ENCODE data around the gene PTPRD. TPM values are rescaled to one million over a fixed set of nuclear protein-coding genes. Genes with fewer than 3 reads are reported as not detected.

The PTPRD gene
- total RNA-seq, 1 experiment from 2014 or later, result 0.02 TPM

DNA sequence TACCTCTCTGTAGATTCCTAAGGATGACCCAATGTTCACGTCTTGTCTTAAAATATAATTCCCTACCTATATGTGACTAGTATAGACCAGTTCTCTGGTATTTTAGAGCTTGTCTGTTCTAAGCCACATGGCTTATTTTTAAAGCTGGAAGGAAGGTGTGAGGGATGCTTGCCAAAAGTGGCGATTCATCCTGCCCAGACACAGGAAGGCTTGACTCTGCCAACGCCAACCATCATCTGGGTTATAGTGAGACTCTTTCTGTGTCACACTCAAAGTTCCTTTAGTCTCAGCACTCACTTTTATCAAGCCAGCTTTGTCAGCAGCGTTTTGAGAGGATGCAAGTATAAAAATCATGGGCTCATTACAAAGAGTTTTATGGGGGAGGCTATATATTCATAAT lies 500.0 kb downstream of the PTPRD start:
- RAD21 ChIA-PET (ENCODE audit: low non-redundant PET in 1 of 2, low total read pairs in 2 of 2, uncharacterized antibody in 2 of 2, unreplicated experiment in 2 of 2), result no interaction called here
- intact Hi-C loops (cut with micrococcal nuclease), result no loop called here
- POLR2A ChIA-PET, result no interaction called here

DNA sequence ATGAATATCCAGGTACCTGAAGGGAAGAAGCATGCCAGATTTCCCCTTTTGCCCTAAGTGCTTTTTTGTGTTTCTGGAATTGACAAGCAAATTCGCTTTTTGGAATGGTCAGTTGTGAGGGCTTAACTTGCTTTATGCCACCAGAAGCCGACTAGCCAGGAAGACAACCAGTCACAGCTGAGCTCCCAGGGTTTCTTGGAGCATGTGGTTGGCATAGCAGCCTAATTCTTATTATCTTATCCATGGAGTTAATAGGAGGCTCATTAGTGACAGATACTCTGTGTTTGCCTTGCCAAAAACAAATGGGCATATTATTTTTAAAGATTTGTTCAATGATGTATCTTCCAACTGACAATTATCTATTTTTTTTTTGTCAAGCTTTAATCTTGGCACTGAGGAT lies 500.7 kb downstream of the PTPRD start:
- Histone ChIP-seq H3K79me2 (ENCODE audit: insufficient read depth, low read length) (no peaks in the 10 kb centered on the region), H3K9me3 (ENCODE audit: control insufficient read depth in 1 of 2, insufficient read depth in 1 of 2, low read depth in 1 of 2, low read length in 2 of 2) (peaks cover 0 to 14% of the 10 kb centered on the region in 2 experiments; a peak in 2 of 4 replicates), H4K20me1 (ENCODE audit: insufficient read depth) (no peaks in the 10 kb centered on the region), H3K4me2 (ENCODE audit: low read length) (no peak overlapping the region), H3K9me2 (ENCODE audit: insufficient read depth) (no peaks in the 10 kb centered on the region), H3K4me3 (replicated peaks in 1 of 2; ENCODE audit: low read depth in 1 of 2, low read length in 2 of 2) (no peak overlapping the region), H3K4me1 (ENCODE audit: control insufficient read depth in 1 of 2, insufficient read depth in 2 of 2, low read length in 2 of 2) (no peaks in the 10 kb centered on the region), H3K9ac (ENCODE audit: low read length) (no peak overlapping the region), H3K27me3 (ENCODE audit: insufficient read depth, low read length) (no peaks in the 10 kb centered on the region), H2AFZ (ENCODE audit: low read depth, low read length, poor library complexity, severe bottlenecking) (no peak overlapping the region), H3K36me3 (ENCODE audit: control insufficient read depth in 1 of 2, insufficient read depth in 2 of 2, low read length in 2 of 2) (no peaks in the 10 kb centered on the region), H3K27ac (ENCODE audit: low read depth, low read length) (no peak overlapping the region)
- POLR2A ChIA-PET, result no interaction called here
- no TSS peak for BruUV-seq (replicated peaks)
- ATAC-seq (no peak), DNase-seq (ENCODE audit: low read depth, low spot score) (no peak)
- intact Hi-C loops (cut with micrococcal nuclease), result no loop called here
- CTCF ChIA-PET, result no interaction called here
- RAD21 ChIA-PET (ENCODE audit: low non-redundant PET in 1 of 2, low total read pairs in 2 of 2, uncharacterized antibody in 2 of 2, unreplicated experiment in 2 of 2), result no interaction called here
- TF ChIP-seq, protein P1, sequence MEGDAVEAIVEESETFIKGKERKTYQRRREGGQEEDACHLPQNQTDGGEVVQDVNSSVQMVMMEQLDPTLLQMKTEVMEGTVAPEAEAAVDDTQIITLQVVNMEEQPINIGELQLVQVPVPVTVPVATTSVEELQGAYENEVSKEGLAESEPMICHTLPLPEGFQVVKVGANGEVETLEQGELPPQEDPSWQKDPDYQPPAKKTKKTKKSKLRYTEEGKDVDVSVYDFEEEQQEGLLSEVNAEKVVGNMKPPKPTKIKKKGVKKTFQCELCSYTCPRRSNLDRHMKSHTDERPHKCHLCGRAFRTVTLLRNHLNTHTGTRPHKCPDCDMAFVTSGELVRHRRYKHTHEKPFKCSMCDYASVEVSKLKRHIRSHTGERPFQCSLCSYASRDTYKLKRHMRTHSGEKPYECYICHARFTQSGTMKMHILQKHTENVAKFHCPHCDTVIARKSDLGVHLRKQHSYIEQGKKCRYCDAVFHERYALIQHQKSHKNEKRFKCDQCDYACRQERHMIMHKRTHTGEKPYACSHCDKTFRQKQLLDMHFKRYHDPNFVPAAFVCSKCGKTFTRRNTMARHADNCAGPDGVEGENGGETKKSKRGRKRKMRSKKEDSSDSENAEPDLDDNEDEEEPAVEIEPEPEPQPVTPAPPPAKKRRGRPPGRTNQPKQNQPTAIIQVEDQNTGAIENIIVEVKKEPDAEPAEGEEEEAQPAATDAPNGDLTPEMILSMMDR (IDR thresholded peaks at IDR 0.05 in 2 of 3, conservative IDR thresholded peaks at IDR 0.05 in 1 of 3; ENCODE audit: borderline replicate concordance in 1 of 3, insufficient read depth in 1 of 3, low read depth in 2 of 3, low read length in 2 of 3), result no peak
- no peak for TF ChIP-seq RAD21 (IDR thresholded peaks at IDR 0.05; ENCODE audit: low read depth)
- TF ChIP-seq FOSL1 (IDR thresholded peaks at IDR 0.05; ENCODE audit: low read depth), result no peak
- TF ChIP-seq, protein P2, sequence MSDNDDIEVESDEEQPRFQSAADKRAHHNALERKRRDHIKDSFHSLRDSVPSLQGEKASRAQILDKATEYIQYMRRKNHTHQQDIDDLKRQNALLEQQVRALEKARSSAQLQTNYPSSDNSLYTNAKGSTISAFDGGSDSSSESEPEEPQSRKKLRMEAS (IDR thresholded peaks at IDR 0.05), result no peak
- TF ChIP-seq TCF7L2 (IDR thresholded peaks at IDR 0.05; ENCODE audit: borderline replicate concordance, extremely low read depth, insufficient read depth, insufficient read length), result no peak
- TF ChIP-seq SRF (IDR thresholded peaks at IDR 0.05; ENCODE audit: low read depth), result no peak

More for the DNA sequence above, 500.0 kb downstream of the PTPRD start:
- Histone ChIP-seq H4K20me1 (ENCODE audit: insufficient read depth) (no peaks in the 10 kb centered on the region), H3K36me3 (ENCODE audit: control insufficient read depth in 1 of 2, insufficient read depth in 2 of 2, low read length in 2 of 2) (no peaks in the 10 kb centered on the region), H3K27ac (ENCODE audit: low read depth, low read length) (no peak overlapping the region), H3K9ac (ENCODE audit: low read length) (no peak overlapping the region), H3K9me3 (ENCODE audit: control insufficient read depth in 1 of 2, insufficient read depth in 1 of 2, low read depth in 1 of 2, low read length in 2 of 2) (peaks cover 0 to 10% of the 10 kb centered on the region in 2 experiments; a peak in 2 of 4 replicates), H3K4me3 (replicated peaks in 1 of 2; ENCODE audit: low read depth in 1 of 2, low read length in 2 of 2) (no peak overlapping the region), H3K27me3 (ENCODE audit: insufficient read depth, low read length) (no peaks in the 10 kb centered on the region), H2AFZ (ENCODE audit: low read depth, low read length, poor library complexity, severe bottlenecking) (no peak overlapping the region), H3K4me2 (ENCODE audit: low read length) (no peak overlapping the region), H3K4me1 (ENCODE audit: control insufficient read depth in 1 of 2, insufficient read depth in 2 of 2, low read length in 2 of 2) (no peaks in the 10 kb centered on the region), H3K9me2 (ENCODE audit: insufficient read depth) (no peaks in the 10 kb centered on the region), H3K79me2 (ENCODE audit: insufficient read depth, low read length) (no peaks in the 10 kb centered on the region)
- ATAC-seq (no peak), DNase-seq (ENCODE audit: low read depth, low spot score) (no peak)
- CTCF ChIA-PET, result no interaction called here
- BruUV-seq (replicated peaks), result no TSS peak
- TF ChIP-seq EZH2phosphoT487 (IDR thresholded peaks at IDR 0.05; ENCODE audit: borderline replicate concordance) (no peak), FOSL1 (IDR thresholded peaks at IDR 0.05; ENCODE audit: low read depth) (no peak), CBX3 (IDR thresholded peaks at IDR 0.05; ENCODE audit: low read depth) (no peak), EGR1 (IDR thresholded peaks at IDR 0.05; ENCODE audit: low read depth) (no peak), ZFX (IDR thresholded peaks at IDR 0.05) (no peak), SIN3A (IDR thresholded peaks at IDR 0.05; ENCODE audit: low read depth) (no peak)
- TF ChIP-seq, protein P3, sequence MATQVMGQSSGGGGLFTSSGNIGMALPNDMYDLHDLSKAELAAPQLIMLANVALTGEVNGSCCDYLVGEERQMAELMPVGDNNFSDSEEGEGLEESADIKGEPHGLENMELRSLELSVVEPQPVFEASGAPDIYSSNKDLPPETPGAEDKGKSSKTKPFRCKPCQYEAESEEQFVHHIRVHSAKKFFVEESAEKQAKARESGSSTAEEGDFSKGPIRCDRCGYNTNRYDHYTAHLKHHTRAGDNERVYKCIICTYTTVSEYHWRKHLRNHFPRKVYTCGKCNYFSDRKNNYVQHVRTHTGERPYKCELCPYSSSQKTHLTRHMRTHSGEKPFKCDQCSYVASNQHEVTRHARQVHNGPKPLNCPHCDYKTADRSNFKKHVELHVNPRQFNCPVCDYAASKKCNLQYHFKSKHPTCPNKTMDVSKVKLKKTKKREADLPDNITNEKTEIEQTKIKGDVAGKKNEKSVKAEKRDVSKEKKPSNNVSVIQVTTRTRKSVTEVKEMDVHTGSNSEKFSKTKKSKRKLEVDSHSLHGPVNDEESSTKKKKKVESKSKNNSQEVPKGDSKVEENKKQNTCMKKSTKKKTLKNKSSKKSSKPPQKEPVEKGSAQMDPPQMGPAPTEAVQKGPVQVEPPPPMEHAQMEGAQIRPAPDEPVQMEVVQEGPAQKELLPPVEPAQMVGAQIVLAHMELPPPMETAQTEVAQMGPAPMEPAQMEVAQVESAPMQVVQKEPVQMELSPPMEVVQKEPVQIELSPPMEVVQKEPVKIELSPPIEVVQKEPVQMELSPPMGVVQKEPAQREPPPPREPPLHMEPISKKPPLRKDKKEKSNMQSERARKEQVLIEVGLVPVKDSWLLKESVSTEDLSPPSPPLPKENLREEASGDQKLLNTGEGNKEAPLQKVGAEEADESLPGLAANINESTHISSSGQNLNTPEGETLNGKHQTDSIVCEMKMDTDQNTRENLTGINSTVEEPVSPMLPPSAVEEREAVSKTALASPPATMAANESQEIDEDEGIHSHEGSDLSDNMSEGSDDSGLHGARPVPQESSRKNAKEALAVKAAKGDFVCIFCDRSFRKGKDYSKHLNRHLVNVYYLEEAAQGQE (IDR thresholded peaks at IDR 0.05; ENCODE audit: low read depth), result no peak
